Body of pancreas (tissue), 4 donors: ENCODE results near the gene RAB8B. TPM values are rescaled to one million over a fixed set of nuclear protein-coding genes. Genes with fewer than 3 reads are reported as not detected.

ENCODE experiments used
- ATAC-seq: fragments of 150-250 bp; one replicate; pipeline ENCODE4 v1.9.1; 2016
- DNase-seq, 4 donors: peaks; one replicate each; pipeline ENCODE4 v3.0.0-alpha.2; 2019
- H3K27ac ChIP-seq, 4 donors: fragments of 200-600 bp; sonication (generic); 1 replicate in 3 of 4; 2 replicates in 1 of 4; pipeline versions ENCODE4 v1.5.1 to v1.6.1; 2016 to 2019; ENCODE audit warnings: mild to moderate bottlenecking in 1 of 4, mixed read lengths in 1 of 4, moderate library complexity in 1 of 4
- H3K27me3 ChIP-seq, 2 donors: fragments of 200-600 bp; sonication (generic); one replicate each; pipeline ENCODE4 v1.6.0; 2016; ENCODE audit warnings: mild to moderate bottlenecking in 1 of 2
- H3K36me3 ChIP-seq, 2 donors: fragments of 200-600 bp; sonication (generic); replicated peaks in 1 of 2; 2 replicates each; pipeline ENCODE4 v1.5.1; 2016; ENCODE audit warnings: low read depth in 2 of 2; ENCODE audit not compliant: insufficient read depth in 1 of 2
- H3K4me1 ChIP-seq: fragments of 200-600 bp; sonication (generic); one replicate; pipeline ENCODE4 v1.6.0; 2016
- H3K4me3 ChIP-seq, 2 donors: fragments of 200-600 bp; sonication (generic); 1 replicate in 1 of 2; 2 replicates in 1 of 2; pipeline ENCODE4 v1.5.1; 2016 to 2019
- H3K9me3 ChIP-seq, 3 donors: fragments of 200-600 bp; sonication (generic); 1 replicate in 2 of 3; 2 replicates in 1 of 3; pipeline ENCODE4 v1.5.1; 2016
- POLR2A ChIP-seq, 3 donors: fragments of 450-650 bp; IDR thresholded peaks; one replicate each; pipeline ENCODE4 v1.6.1; 2016; ENCODE audit warnings: antibody characterized with exemption in 3 of 3, mild to moderate bottlenecking in 2 of 3
- WGBS, 2 donors: methylation state at CpG; one replicate each; pipeline ENCODE4 v1.1.5; 2017; 5-methylcytosine and 5-hydroxymethylcytosine counted together
- intact Hi-C: fragments of 100-400 bp; cut with DNase I; formaldehyde crosslinking; loops from one replicate; pipeline ENCODE4 v1.15.1; 2023
- total RNA-seq, 2 donors: library from RNA; depleted of rRNA; stranded (reverse); fragments of >200 nt; gene quantifications; one replicate each; pipeline ENCODE4 v1.1.0, GENCODE V29; 2016
- TF ChIP-seq, protein P1 (sequence below), 7 experiments: fragments of 450-650 bp in 4 of 7; fragments of 200-600 bp in 3 of 7; sonication (generic) in 3 of 7; IDR thresholded peaks; one replicate each; pipeline ENCODE4 v1.5.1; 2016 to 2019; ENCODE audit warnings: antibody characterized with exemption in 7 of 7

The RAB8B gene
- total RNA-seq, 2 donors from 2014 or later = 12.5 to 14.0 TPM

DNA sequence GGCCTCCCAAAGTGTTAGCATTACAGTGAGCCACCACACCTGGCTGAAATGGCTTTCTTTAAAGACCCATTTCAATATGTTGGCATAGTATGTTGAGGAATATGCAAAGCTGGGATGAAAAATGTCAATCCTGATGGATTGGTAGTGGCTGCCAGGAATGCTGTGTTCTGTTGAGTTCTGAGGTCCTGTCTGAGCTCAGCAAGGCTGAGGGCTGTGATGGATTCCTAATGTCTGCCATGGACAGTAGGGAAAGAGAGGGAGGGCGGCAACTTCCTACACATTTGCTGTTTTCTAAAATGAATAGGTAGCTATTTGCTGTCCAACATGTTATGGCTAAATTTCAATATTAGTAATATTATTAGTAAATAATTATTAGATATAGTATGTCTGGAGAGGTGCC, 8.2 kb downstream of the RAB8B start:
- Histone ChIP-seq H3K36me3 (no peaks in the 10 kb centered on the region), H3K27me3 (no peaks in the 10 kb centered on the region), H3K4me3 (no peak overlapping the region), H3K4me1 (peaks cover 20% of the 10 kb centered on the region), H3K27ac (no peak overlapping the region), H3K9me3 (no peaks in the 10 kb centered on the region)
- TF ChIP-seq POLR2A (IDR thresholded peaks at IDR 0.05) = no peak
- TF ChIP-seq, protein P1, sequence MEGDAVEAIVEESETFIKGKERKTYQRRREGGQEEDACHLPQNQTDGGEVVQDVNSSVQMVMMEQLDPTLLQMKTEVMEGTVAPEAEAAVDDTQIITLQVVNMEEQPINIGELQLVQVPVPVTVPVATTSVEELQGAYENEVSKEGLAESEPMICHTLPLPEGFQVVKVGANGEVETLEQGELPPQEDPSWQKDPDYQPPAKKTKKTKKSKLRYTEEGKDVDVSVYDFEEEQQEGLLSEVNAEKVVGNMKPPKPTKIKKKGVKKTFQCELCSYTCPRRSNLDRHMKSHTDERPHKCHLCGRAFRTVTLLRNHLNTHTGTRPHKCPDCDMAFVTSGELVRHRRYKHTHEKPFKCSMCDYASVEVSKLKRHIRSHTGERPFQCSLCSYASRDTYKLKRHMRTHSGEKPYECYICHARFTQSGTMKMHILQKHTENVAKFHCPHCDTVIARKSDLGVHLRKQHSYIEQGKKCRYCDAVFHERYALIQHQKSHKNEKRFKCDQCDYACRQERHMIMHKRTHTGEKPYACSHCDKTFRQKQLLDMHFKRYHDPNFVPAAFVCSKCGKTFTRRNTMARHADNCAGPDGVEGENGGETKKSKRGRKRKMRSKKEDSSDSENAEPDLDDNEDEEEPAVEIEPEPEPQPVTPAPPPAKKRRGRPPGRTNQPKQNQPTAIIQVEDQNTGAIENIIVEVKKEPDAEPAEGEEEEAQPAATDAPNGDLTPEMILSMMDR (IDR thresholded peaks at IDR 0.05) = no peak
- intact Hi-C loops = no loop called here
- WGBS, 2 donors = 86 to 100% methylated on average over 1 of the region's 1 CpG
- DNase-seq = no peak
- ATAC-seq = no peak

DNA sequence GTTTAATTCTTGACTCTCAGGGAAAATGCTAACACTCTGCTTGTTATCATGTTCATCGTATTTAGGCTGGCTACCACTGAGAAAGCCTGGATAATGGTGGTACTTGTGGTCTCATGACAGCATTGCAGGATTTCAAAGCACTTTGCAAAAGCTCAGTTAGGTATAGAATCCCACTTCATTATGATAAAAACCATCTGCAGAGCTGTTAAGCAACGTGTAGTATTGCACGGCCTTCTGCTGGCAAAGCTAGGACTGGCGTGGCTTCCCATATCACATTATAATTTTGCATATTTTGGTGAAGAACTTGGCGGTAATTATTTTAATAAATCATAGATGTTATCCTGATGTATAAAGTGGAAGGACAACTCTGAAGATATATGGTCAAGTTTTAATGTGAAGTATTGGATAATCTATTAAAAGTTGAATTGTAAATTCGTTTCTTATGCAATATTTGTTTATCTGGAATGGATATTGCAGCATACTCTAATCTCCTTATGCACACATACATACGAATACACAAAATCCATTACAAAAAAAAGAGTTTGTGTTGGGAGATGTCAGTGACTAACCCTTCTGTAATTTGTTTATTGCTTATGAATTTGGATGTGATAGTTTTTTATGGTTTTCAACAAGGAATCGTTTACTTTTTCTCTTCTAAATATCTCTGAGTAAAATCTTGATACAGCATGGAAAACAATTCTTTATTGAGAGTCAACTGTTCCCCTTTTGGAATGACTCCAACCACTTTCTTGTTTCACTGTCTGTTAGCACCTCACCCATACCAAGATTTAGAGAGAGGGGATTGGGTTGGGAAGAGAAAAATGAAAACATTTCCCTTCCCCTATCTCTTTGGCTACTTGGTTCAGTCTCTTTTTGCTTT, 9.2 kb downstream of the RAB8B start:
- no peak for ATAC-seq
- no peaks in the 10 kb centered on the region for H3K36me3 ChIP-seq
- WGBS, 2 donors = 42 to 44% methylated on average over 8 of the region's 8 CpGs
- no peak overlapping the region for H3K27ac ChIP-seq
- H3K4me3 ChIP-seq = no peak overlapping the region
- peaks cover 20% of the 10 kb centered on the region for H3K4me1 ChIP-seq
- intact Hi-C loops = no loop called here
- no peaks in the 10 kb centered on the region for H3K9me3 ChIP-seq
- no peaks in the 10 kb centered on the region for H3K27me3 ChIP-seq
- TF ChIP-seq POLR2A (IDR thresholded peaks at IDR 0.05) = no peak
- TF ChIP-seq, protein P1 (IDR thresholded peaks at IDR 0.05) = no peak
- DNase-seq = no peak

GRCh38 chr15:63200464-63201249, 11.3 kb downstream of the RAB8B start:
- ATAC-seq = no peak
- Histone ChIP-seq H3K4me3 (no peak overlapping the region), H3K27ac (no peak overlapping the region), H3K4me1 (peaks cover 11% of the 10 kb centered on the region), H3K27me3 (no peaks in the 10 kb centered on the region), H3K36me3 (no peaks in the 10 kb centered on the region), H3K9me3 (no peaks in the 10 kb centered on the region)
- WGBS, 2 donors = 84% methylated on average over 5 of the region's 5 CpGs
- no peak for TF ChIP-seq POLR2A (IDR thresholded peaks at IDR 0.05)
- TF ChIP-seq, protein P1 (IDR thresholded peaks at IDR 0.05) = no peak
- no peak for DNase-seq
- intact Hi-C loops = no loop called here

DNA sequence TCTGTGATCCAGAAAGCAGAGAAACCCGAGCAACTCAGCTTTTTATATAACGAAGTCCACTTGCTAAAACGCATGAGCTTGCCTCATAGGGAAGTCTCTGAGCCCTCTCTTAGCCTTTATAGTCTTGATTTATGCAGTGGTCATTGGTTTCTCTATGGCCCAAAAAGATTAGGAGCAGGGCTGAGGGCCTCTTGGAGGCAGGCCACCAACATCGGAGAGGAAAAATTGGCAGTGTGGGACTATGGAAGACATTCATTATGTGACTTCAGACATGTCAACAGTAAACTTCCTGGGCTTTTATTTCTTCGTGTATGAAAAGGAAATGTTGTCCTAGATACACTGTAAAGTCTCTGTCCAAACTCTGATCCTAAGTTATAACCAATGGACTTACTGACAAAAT, 13.5 kb downstream of the RAB8B start:
- H3K27ac ChIP-seq = no peak overlapping the region
- TF ChIP-seq POLR2A (IDR thresholded peaks at IDR 0.05) = no peak
- TF ChIP-seq, protein P1 (IDR thresholded peaks at IDR 0.05) = no peak
- 54 to 70% methylated on average over 5 of the region's 5 CpGs for WGBS, 2 donors

More for the DNA sequence above, 13.5 kb downstream of the RAB8B start:
- no peak for DNase-seq
- no peak overlapping the region for H3K4me3 ChIP-seq
- no peaks in the 10 kb centered on the region for H3K36me3 ChIP-seq
- intact Hi-C loops = no loop called here
- no peaks in the 10 kb centered on the region for H3K9me3 ChIP-seq
- H3K27me3 ChIP-seq = no peaks in the 10 kb centered on the region
- no peak for ATAC-seq
- peaks cover 11% of the 10 kb centered on the region for H3K4me1 ChIP-seq
